ENCODE measurements around the gene KATNB1. TPM values are rescaled to one million over a fixed set of nuclear protein-coding genes. Genes with fewer than 3 reads are reported as not detected.
A peak's percentile ranks its signal among the peaks of the same experiment; 100 is the strongest.

The KATNB1 gene
- total RNA-seq, 1 experiment from 2014 or later, result 60.4 TPM

DNA sequence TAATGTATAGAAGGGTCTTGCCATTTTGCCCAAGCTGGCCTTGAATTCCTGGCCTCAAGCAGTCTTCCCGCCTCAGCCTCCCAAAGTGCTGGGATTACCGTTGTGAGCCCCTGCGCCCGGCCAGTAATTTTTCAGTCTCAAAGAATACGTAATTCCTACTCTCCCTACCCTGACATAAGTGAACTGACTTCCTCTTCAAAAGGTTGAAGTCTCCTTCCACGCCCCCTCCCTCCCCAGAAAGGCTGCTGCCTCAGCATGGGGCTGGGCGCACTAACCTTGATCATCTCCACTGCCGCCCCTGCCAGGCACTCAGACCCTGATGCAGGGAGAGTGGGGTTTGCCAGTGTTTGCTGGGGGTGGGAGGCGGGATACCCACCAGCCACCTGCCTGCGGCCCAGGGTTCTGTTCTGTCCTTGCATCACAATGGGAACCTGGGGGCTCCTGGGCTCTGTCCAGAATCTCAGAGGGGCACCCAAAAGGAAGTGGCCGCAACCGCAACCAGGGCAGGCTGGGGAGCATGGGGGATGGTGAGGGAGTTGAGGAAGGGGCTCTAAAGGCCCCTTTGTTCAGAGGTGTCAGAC lies 39.2 kb downstream of the KATNB1 start (continued):
- TF ChIP-seq NR1H2 (CRISPR knock-in tag; IDR thresholded peaks at IDR 0.05) (no peak), ERG (CRISPR knock-in tag; IDR thresholded peaks at IDR 0.05) (no peak), ATF3 (CRISPR knock-in tag; conservative IDR thresholded peaks at IDR 0.05) (no peak), TEAD1 (CRISPR knock-in tag; IDR thresholded peaks at IDR 0.05) (no peak), GABPB1 (CRISPR knock-in tag; IDR thresholded peaks at IDR 0.05) (no peak), E2F5 (CRISPR knock-in tag; IDR thresholded peaks at IDR 0.05) (no peak)

GRCh38 chr16:57775661-57776469 lies 40.3 kb downstream of the KATNB1 start:
- peak; percentile 96 for ATAC-seq
- Mint-ChIP-seq H3K27ac (peak overlapping the region; percentile 91), H3K9me3 (no peaks in the 10 kb centered on the region), H3K27me3 (ENCODE audit: low read depth) (peaks cover 3% of the 10 kb centered on the region; the same call in 1 of the 2 replicates), H3K4me3 (peak overlapping the region; percentile 35), H3K4me1 (peaks cover 33% of the 10 kb centered on the region), H3K36me3 (no peaks in the 10 kb centered on the region)
- CTCF ChIA-PET, result interaction anchor here (0.6 to 4.0 kb wide), 64 partner anchors 9 to 531 kb away, joined by 3 to 120 read pairs (median 5); partner anchors contain the start of genes ADGRG3, ARL2BP, CNGB1 and KATNB1
- peak; percentile 92 for DNase-seq (ENCODE audit: low spot score)
- POLR2A ChIA-PET, result interaction anchor here (0.6 to 1.4 kb wide), 5 partner anchors 10 to 40 kb away, joined by 3 read pairs; partner anchors contain the start of gene KATNB1
- TF ChIP-seq FOXP4 (CRISPR knock-in tag; IDR thresholded peaks at IDR 0.05), result peak; percentile 40; the same call in 1 of the 2 replicates
- no peak for TF ChIP-seq ERG (CRISPR knock-in tag; IDR thresholded peaks at IDR 0.05)
- no peak for TF ChIP-seq ZNF671 (CRISPR knock-in tag; IDR thresholded peaks at IDR 0.05)
- TF ChIP-seq E2F1 (CRISPR knock-in tag; IDR thresholded peaks at IDR 0.05), result no peak; the same call in 1 of the 2 replicates
- TF ChIP-seq ZNF138 (CRISPR knock-in tag; conservative IDR thresholded peaks at IDR 0.05), result no peak
- no peak for TF ChIP-seq NR3C1 (CRISPR knock-in tag; conservative IDR thresholded peaks at IDR 0.05; ENCODE audit: low read depth)
- TF ChIP-seq, protein P1, sequence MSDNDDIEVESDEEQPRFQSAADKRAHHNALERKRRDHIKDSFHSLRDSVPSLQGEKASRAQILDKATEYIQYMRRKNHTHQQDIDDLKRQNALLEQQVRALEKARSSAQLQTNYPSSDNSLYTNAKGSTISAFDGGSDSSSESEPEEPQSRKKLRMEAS (CRISPR knock-in tag; IDR thresholded peaks at IDR 0.05), result peak; percentile 85
- no peak for TF ChIP-seq ZNF512 (CRISPR knock-in tag; IDR thresholded peaks at IDR 0.05; ENCODE audit: borderline replicate concordance)
- TF ChIP-seq USF1 (CRISPR knock-in tag; IDR thresholded peaks at IDR 0.05), result no peak
- TF ChIP-seq, protein P2, sequence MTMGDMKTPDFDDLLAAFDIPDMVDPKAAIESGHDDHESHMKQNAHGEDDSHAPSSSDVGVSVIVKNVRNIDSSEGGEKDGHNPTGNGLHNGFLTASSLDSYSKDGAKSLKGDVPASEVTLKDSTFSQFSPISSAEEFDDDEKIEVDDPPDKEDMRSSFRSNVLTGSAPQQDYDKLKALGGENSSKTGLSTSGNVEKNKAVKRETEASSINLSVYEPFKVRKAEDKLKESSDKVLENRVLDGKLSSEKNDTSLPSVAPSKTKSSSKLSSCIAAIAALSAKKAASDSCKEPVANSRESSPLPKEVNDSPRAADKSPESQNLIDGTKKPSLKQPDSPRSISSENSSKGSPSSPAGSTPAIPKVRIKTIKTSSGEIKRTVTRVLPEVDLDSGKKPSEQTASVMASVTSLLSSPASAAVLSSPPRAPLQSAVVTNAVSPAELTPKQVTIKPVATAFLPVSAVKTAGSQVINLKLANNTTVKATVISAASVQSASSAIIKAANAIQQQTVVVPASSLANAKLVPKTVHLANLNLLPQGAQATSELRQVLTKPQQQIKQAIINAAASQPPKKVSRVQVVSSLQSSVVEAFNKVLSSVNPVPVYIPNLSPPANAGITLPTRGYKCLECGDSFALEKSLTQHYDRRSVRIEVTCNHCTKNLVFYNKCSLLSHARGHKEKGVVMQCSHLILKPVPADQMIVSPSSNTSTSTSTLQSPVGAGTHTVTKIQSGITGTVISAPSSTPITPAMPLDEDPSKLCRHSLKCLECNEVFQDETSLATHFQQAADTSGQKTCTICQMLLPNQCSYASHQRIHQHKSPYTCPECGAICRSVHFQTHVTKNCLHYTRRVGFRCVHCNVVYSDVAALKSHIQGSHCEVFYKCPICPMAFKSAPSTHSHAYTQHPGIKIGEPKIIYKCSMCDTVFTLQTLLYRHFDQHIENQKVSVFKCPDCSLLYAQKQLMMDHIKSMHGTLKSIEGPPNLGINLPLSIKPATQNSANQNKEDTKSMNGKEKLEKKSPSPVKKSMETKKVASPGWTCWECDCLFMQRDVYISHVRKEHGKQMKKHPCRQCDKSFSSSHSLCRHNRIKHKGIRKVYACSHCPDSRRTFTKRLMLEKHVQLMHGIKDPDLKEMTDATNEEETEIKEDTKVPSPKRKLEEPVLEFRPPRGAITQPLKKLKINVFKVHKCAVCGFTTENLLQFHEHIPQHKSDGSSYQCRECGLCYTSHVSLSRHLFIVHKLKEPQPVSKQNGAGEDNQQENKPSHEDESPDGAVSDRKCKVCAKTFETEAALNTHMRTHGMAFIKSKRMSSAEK (CRISPR knock-in tag; IDR thresholded peaks at IDR 0.05; ENCODE audit: borderline replicate concordance), result no peak
- no peak; the same call in 1 of the 2 replicates for TF ChIP-seq TP53 (CRISPR knock-in tag; IDR thresholded peaks at IDR 0.05)
- TF ChIP-seq, protein P3, sequence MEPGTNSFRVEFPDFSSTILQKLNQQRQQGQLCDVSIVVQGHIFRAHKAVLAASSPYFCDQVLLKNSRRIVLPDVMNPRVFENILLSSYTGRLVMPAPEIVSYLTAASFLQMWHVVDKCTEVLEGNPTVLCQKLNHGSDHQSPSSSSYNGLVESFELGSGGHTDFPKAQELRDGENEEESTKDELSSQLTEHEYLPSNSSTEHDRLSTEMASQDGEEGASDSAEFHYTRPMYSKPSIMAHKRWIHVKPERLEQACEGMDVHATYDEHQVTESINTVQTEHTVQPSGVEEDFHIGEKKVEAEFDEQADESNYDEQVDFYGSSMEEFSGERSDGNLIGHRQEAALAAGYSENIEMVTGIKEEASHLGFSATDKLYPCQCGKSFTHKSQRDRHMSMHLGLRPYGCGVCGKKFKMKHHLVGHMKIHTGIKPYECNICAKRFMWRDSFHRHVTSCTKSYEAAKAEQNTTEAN (CRISPR knock-in tag; IDR thresholded peaks at IDR 0.05), result no peak
